GM12865 (cell line): ENCODE data around the gene SDHA.

ENCODE experiments used
- DNase-seq: peaks from one replicate; pipeline ENCODE4 v3.0.0; 2010; ENCODE audit warnings: low read depth
- H3K4me3 ChIP-seq: 2 replicates; pipeline ENCODE4 v1.5.1; 2011; ENCODE audit warnings: mild to moderate bottlenecking, low read depth, low read length, control low read depth
- CTCF ChIP-seq: IDR thresholded peaks from 2 replicates; pipeline ENCODE4 v1.5.1; 2011; ENCODE audit warnings: low read length, control low read depth, low read depth, inconsistent platforms; ENCODE audit not compliant: insufficient read depth; ENCODE audit errors: missing control alignments

Gene SDHA

DNA sequence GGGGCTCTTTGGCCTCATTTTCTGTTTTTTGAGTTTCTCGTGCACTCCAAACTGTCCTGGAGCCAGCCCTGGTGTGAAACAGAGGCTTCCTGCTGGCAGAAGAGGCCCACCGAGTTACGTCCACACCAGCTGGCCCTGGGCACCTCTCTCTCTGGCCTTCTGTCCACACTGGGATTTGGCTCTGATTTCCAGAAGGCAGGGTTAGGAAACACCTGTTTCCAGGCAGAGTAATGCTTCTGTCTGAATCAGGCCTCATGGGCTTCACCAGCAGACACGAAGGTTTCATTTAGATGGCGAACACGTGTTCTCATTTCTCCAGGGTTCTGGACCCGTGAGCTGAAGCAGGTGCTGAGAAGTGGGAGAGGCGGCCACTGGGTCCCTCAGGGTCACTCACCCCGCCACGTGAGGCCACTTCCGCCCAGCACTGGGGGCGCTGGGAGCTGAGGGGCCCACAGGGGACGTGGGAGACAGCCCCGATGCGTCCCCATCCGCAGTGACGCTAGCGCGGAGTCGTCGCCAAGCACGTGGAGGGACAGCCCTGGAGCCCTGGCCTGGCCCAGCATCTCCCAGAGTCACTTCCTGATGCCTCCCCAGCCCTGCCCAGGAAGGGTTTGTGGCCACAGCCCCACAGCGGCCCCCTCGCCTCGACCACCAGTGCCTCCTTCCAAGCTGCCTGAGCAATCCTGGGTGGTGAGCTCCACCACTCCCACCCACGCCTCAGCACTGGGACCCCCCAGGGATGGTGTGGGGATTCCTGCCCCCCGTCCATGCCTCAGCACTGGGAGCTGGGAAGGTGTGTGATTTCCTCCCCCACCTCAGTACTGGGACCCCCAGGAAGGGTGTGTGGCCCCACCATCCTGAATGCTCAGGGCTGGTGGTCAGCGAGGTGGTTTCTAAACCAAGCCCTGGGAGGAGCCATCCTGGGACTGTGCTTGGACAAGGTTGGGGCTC, 31.8 kb upstream of the SDHA start:
- no peak overlapping the region for H3K4me3 ChIP-seq
- DNase-seq, result no peak
- TF ChIP-seq CTCF, result no peak

- no peak for DNase-seq
- no peak for TF ChIP-seq CTCF
- no peak overlapping the region for H3K4me3 ChIP-seq
Measured at GRCh38 chr5:187042-187431, 31.1 kb upstream of the SDHA start.

DNA sequence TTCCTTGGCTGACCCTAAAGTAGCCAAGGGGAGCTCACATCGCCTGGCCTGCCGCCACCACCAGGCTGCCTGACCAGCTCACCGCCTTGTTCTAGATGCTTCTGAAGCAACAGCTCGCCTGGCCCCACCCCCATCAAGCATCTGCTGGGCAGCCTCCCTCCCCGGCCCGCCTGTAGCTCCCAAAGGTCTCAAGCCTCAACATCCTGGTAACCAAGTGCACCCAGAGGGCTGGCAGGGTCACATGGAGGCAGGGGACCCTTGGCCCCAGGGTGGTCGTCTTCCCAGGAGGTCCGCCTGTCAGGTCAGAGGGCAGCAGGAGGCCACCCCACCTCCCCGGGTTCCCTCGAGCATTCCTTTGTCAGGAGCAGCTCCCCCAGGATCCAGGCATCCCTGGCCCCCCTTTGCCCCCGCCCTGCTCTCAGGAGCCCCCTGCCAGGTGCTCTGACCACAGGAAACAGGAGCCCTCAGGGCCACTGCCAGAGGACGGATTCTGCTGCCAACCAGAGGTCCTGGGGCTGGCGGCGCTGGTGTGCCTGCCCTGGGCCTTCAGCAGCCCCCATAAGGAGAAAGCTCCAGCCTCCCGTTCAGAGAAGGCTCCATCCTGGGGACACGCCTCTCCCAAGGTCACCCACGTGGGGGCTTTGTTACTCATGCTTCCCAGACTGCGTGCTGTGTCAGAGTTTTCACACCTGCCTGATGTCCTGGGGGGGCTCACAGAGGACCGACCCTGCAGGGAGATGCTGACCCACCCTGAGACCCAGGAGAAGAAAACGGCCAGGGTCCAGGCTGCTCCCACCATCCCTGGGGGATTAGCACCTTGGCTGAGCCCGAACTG, 30.3 kb upstream of the SDHA start:
- no peak overlapping the region for H3K4me3 ChIP-seq
- no peak for TF ChIP-seq CTCF
- no peak for DNase-seq

GRCh38 chr5:188488-189481, 29.3 kb upstream of the SDHA start:
- peak; percentile 90 for DNase-seq
- H3K4me3 ChIP-seq, result no peak overlapping the region
- TF ChIP-seq CTCF, result peak; percentile 97

- no peak overlapping the region for H3K4me3 ChIP-seq
- DNase-seq, result no peak
- TF ChIP-seq CTCF, result no peak
Measured at GRCh38 chr5:189486-189885, 28.6 kb upstream of the SDHA start.

- no peak for DNase-seq
- H3K4me3 ChIP-seq, result no peak overlapping the region
- no peak for TF ChIP-seq CTCF
Measured at GRCh38 chr5:189976-190365, 28.1 kb upstream of the SDHA start.
